Measurements from ENCODE around the gene NPAS1. TPM values are rescaled to one million over a fixed set of nuclear protein-coding genes. Genes with fewer than 3 reads are reported as not detected.

NPAS1 gene
- total RNA-seq, 1 donor from 2014 or later = 0.99 TPM

GRCh38 chr19:47093841-47094240 lies 74.2 kb downstream of the NPAS1 start:
- TF ChIP-seq, protein P1, sequence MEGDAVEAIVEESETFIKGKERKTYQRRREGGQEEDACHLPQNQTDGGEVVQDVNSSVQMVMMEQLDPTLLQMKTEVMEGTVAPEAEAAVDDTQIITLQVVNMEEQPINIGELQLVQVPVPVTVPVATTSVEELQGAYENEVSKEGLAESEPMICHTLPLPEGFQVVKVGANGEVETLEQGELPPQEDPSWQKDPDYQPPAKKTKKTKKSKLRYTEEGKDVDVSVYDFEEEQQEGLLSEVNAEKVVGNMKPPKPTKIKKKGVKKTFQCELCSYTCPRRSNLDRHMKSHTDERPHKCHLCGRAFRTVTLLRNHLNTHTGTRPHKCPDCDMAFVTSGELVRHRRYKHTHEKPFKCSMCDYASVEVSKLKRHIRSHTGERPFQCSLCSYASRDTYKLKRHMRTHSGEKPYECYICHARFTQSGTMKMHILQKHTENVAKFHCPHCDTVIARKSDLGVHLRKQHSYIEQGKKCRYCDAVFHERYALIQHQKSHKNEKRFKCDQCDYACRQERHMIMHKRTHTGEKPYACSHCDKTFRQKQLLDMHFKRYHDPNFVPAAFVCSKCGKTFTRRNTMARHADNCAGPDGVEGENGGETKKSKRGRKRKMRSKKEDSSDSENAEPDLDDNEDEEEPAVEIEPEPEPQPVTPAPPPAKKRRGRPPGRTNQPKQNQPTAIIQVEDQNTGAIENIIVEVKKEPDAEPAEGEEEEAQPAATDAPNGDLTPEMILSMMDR (IDR thresholded peaks at IDR 0.05) = no peak
- peaks cover 28% of the 10 kb centered on the region for H3K4me1 Mint-ChIP-seq (ENCODE audit: unreplicated experiment)
- no peak for DNase-seq (ENCODE audit: extremely low spot score, unreplicated experiment)
- H3K36me3 Mint-ChIP-seq (ENCODE audit: unreplicated experiment) = peaks cover 22% of the 10 kb centered on the region
- H3K9me3 Mint-ChIP-seq (ENCODE audit: unreplicated experiment) = no peaks in the 10 kb centered on the region
- no peak overlapping the region for H3K4me3 Mint-ChIP-seq (ENCODE audit: unreplicated experiment)
- H3K27ac Mint-ChIP-seq (ENCODE audit: unreplicated experiment) = peak overlapping the region; percentile 71
- no peaks in the 10 kb centered on the region for H3K27me3 Mint-ChIP-seq (ENCODE audit: unreplicated experiment)

DNA sequence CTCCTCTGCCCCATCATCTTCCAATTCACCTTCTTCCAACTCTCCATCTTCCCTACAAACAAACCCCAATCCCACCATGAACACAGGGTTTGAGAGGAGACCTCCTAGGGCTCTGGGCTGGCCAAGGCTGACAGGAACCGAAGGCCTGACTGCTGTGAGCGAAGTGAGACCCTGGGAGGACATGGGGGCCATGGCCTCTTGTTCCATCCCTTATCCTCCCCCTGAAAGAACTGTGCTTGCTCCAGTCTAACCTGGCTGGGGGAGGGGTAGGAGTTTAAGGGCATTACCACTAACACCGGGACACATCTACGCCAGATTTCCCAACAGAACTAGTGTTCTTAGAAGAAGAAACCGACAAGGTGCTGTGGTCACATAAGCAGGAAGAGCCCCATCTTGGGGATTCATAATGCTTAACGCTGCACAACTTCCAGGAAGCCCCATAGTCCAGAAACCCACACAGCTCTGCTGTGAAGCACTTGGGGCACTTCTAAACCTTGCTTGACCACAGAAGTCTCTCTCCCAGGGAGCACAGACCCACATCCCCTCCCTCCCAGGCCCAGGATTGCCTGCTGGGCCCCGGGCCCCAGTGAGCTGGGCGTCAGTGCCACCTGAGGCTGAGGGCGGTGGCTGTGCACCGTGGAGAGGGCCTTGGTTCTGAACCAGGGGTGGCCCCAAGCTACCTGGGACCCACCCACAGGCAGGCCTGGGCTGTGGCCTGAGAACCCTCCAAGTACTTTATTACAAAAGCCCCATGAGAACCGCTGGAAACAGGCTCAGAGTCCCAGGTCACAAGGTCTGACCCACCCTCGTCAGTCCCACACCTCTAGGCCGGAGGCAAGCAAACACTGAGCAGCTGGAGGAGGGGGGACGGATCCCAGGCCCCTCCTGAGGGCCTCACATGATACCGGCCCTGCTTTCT lies 75.2 kb downstream of the NPAS1 start:
- peak overlapping the region; percentile 71 for H3K27ac Mint-ChIP-seq (ENCODE audit: unreplicated experiment)
- no peak overlapping the region for H3K4me3 Mint-ChIP-seq (ENCODE audit: unreplicated experiment)
- no peaks in the 10 kb centered on the region for H3K9me3 Mint-ChIP-seq (ENCODE audit: unreplicated experiment)
- no peak for DNase-seq (ENCODE audit: extremely low spot score, unreplicated experiment)
- TF ChIP-seq, protein P1 (IDR thresholded peaks at IDR 0.05) = no peak
- H3K4me1 Mint-ChIP-seq (ENCODE audit: unreplicated experiment) = peaks cover 30% of the 10 kb centered on the region
- no peaks in the 10 kb centered on the region for H3K27me3 Mint-ChIP-seq (ENCODE audit: unreplicated experiment)
- peaks cover 20% of the 10 kb centered on the region for H3K36me3 Mint-ChIP-seq (ENCODE audit: unreplicated experiment)

Other genes with a start within 250 kb of the NPAS1 start
- gene SLC1A5, start 231.2 kb upstream of the NPAS1 start, total RNA-seq = 313 and 354 TPM in 2 replicates
- gene AP2S1, start 169.0 kb upstream of the NPAS1 start, total RNA-seq = 226 and 229 TPM in 2 replicates
- 107 and 113 TPM in 2 replicates for gene ARHGAP35, start 158.8 kb upstream of the NPAS1 start, total RNA-seq
- gene TMEM160, start 28.8 kb downstream of the NPAS1 start, total RNA-seq = 35.2 and 41.4 TPM in 2 replicates
- 53.1 and 60.2 TPM in 2 replicates for gene ZC3H4, start 93.9 kb downstream of the NPAS1 start, total RNA-seq
- gene SAE1, start 111.0 kb downstream of the NPAS1 start, total RNA-seq = 96.6 and 110 TPM in 2 replicates
- gene BBC3, start 211.4 kb downstream of the NPAS1 start, total RNA-seq = 27.9 and 34.3 TPM in 2 replicates
- 34.6 and 35.1 TPM in 2 replicates for gene CCDC9, start 236.7 kb downstream of the NPAS1 start, total RNA-seq